ENCODE data around the gene ROR1.
"Not testable (repeated sequence)": the region's sequence is repeated elsewhere in the genome, so short reads cannot be mapped to it uniquely, and the experiment has no call there.

Gene ROR1

GRCh38 chr1:64197076-64197475, 423.3 kb downstream of the ROR1 start:
- no peak for DNase-seq

- DNase-seq, result no peak
Observed at GRCh38 chr1:64199154-64199553, 425.3 kb downstream of the ROR1 start.

- DNase-seq, result no peak
Observed at GRCh38 chr1:64200064-64200463, 426.2 kb downstream of the ROR1 start.

- DNase-seq, result no peak
Observed at GRCh38 chr1:64203420-64203819, 429.6 kb downstream of the ROR1 start, which contains the start of gene UBE2U. Gene UBE2U, plus strand, starts transcription at chr1:64203623. Its CDS starts 428 bp downstream, at chr1:64204051.

GRCh38 chr1:64209221-64209620, 435.4 kb downstream of the ROR1 start:
- DNase-seq, result no peak

- no peak for DNase-seq
Observed at GRCh38 chr1:64212031-64212430, 438.2 kb downstream of the ROR1 start.

- no peak for DNase-seq
Observed at GRCh38 chr1:64215576-64215975, 441.8 kb downstream of the ROR1 start.

GRCh38 chr1:64220241-64220640, 446.4 kb downstream of the ROR1 start:
- no peak for DNase-seq

- DNase-seq, result no peak
Observed at GRCh38 chr1:64223329-64224151, 449.7 kb downstream of the ROR1 start.

GRCh38 chr1:64224236-64224635, 450.4 kb downstream of the ROR1 start:
- DNase-seq, result not testable (repeated sequence)

- DNase-seq, result no peak
Observed at GRCh38 chr1:64228167-64228957, 454.5 kb downstream of the ROR1 start.

GRCh38 chr1:64229307-64229706, 455.5 kb downstream of the ROR1 start:
- DNase-seq, result no peak
